Neural progenitor cell (in vitro differentiated cells): ENCODE results near the gene CMTM8. TPM values are rescaled to one million over a fixed set of nuclear protein-coding genes. Genes with fewer than 3 reads are reported as not detected.
A peak's percentile ranks its signal among the peaks of the same experiment; 100 is the strongest.

ENCODE experiments used
- DNase-seq: peaks from one replicate; pipeline ENCODE4 v3.0.0-alpha.2; 2016; ENCODE audit warnings: low spot score
- H2AFZ ChIP-seq: fragments of 200-600 bp; sonication (generic); replicated peaks from 2 replicates; pipeline ENCODE4 v1.6.1; 2016; ENCODE audit warnings: antibody characterized with exemption
- H3F3A ChIP-seq: fragments of 200-600 bp; sonication (generic); 2 replicates; pipeline ENCODE4 v1.6.1; 2016; ENCODE audit warnings: antibody characterized with exemption, low read depth
- H3K27ac ChIP-seq: fragments of 200-600 bp; sonication (generic); 2 replicates; pipeline ENCODE4 v1.5.1; 2016; ENCODE audit warnings: mild to moderate bottlenecking
- H3K27me3 ChIP-seq: fragments of 200-600 bp; sonication (generic); 2 replicates; pipeline ENCODE4 v1.6.1; 2016; ENCODE audit warnings: mild to moderate bottlenecking, moderate library complexity
- H3K36me3 ChIP-seq: fragments of 200-600 bp; sonication (generic); 2 replicates; pipeline ENCODE4 v1.5.1; 2016
- H3K4me1 ChIP-seq: fragments of 200-600 bp; sonication (generic); 2 replicates; pipeline ENCODE4 v1.6.1; 2016; ENCODE audit warnings: mixed run types
- H3K4me2 ChIP-seq: fragments of 200-600 bp; sonication (generic); 2 replicates; pipeline ENCODE4 v1.6.1; 2016
- H3K4me3 ChIP-seq: fragments of 200-600 bp; sonication (generic); 2 replicates; pipeline ENCODE4 v1.5.1; 2016
- H3K79me2 ChIP-seq: fragments of 200-600 bp; sonication (generic); 2 replicates; pipeline ENCODE4 v1.6.1; 2016; ENCODE audit warnings: low read depth
- H3K9ac ChIP-seq: fragments of 200-600 bp; sonication (generic); 2 replicates; pipeline ENCODE4 v1.6.1; 2016
- H3K9me3 ChIP-seq: fragments of 200-600 bp; sonication (generic); 2 replicates; pipeline ENCODE4 v1.5.1; 2016; ENCODE audit warnings: low read depth
- H4K20me1 ChIP-seq: fragments of 200-600 bp; sonication (generic); 2 replicates; pipeline ENCODE4 v1.6.1; 2016; ENCODE audit warnings: low read depth
- H3K27ac Mint-ChIP-seq: 3 replicates; pipeline ENCODE4 v1.8.0; 2021; ENCODE audit warnings: mixed read lengths
- H3K27me3 Mint-ChIP-seq: 2 replicates; pipeline ENCODE4 v1.8.0; 2022; ENCODE audit warnings: low read depth, mild to moderate bottlenecking, inconsistent platforms, moderate library complexity, mixed read lengths; ENCODE audit not compliant: insufficient read depth
- H3K36me3 Mint-ChIP-seq: 3 replicates; pipeline ENCODE4 v1.8.0; 2021; ENCODE audit warnings: mixed read lengths
- H3K4me1 Mint-ChIP-seq: 3 replicates; pipeline ENCODE4 v1.8.0; 2021; ENCODE audit warnings: mixed read lengths
- H3K4me3 Mint-ChIP-seq: 3 replicates; pipeline ENCODE4 v1.8.0; 2021; ENCODE audit warnings: mild to moderate bottlenecking, moderate library complexity, mixed read lengths
- H3K9me3 Mint-ChIP-seq: 3 replicates; pipeline ENCODE4 v1.8.0; 2020; ENCODE audit warnings: mixed read lengths
- CTCF ChIP-seq: fragments of 200-600 bp; sonication (generic); IDR thresholded peaks from 2 replicates; pipeline ENCODE4 v1.5.1; 2017; ENCODE audit warnings: antibody characterized with exemption, mild to moderate bottlenecking
- EZH2 ChIP-seq: fragments of 200-600 bp; sonication (generic); IDR thresholded peaks from 2 replicates; pipeline ENCODE4 v1.6.1; 2017; ENCODE audit warnings: antibody characterized with exemption, mild to moderate bottlenecking, moderate library complexity
- EZH2phosphoT487 ChIP-seq: fragments of 200-600 bp; sonication (generic); IDR thresholded peaks from 2 replicates; pipeline ENCODE4 v1.6.1; 2017; ENCODE audit warnings: antibody characterized with exemption
- total RNA-seq: library from RNA; depleted of rRNA; stranded (reverse); fragments of >200 nt; gene quantifications from 2 replicates; pipeline ENCODE4 v1.2.3, GENCODE V29; 2015; ENCODE audit warnings: low replicate concordance

CMTM8 gene
- total RNA-seq, 1 donor from 2014 or later: 2.1 TPM

- Mint-ChIP-seq H3K4me3 (no peak overlapping the region), H3K4me1 (peaks cover 23% of the 10 kb centered on the region), H3K9me3 (no peaks in the 10 kb centered on the region), H3K36me3 (no peaks in the 10 kb centered on the region), H3K27me3 (no peaks in the 10 kb centered on the region), H3K27ac (no peak overlapping the region)
- DNase-seq: no peak
- Histone ChIP-seq H3K4me3 (no peak overlapping the region), H3F3A (no peaks in the 10 kb centered on the region), H2AFZ (no peak overlapping the region), H3K9me3 (no peaks in the 10 kb centered on the region), H4K20me1 (no peaks in the 10 kb centered on the region), H3K4me2 (no peak overlapping the region), H3K27me3 (no peaks in the 10 kb centered on the region), H3K79me2 (no peaks in the 10 kb centered on the region), H3K36me3 (no peaks in the 10 kb centered on the region), H3K27ac (no peak overlapping the region), H3K4me1 (peaks cover 3% of the 10 kb centered on the region), H3K9ac (no peak overlapping the region)
- TF ChIP-seq EZH2 (no peak), EZH2phosphoT487 (no peak), CTCF (no peak)
These were observed 99.0 kb downstream of the CMTM8 start for GRCh38 chr3:32337505-32337904.

- Mint-ChIP-seq H3K27me3 (no peaks in the 10 kb centered on the region), H3K27ac (no peak overlapping the region), H3K4me1 (peaks cover 29% of the 10 kb centered on the region), H3K4me3 (no peak overlapping the region), H3K9me3 (no peaks in the 10 kb centered on the region), H3K36me3 (no peaks in the 10 kb centered on the region)
- Histone ChIP-seq H2AFZ (no peak overlapping the region), H3K27me3 (no peaks in the 10 kb centered on the region), H4K20me1 (no peaks in the 10 kb centered on the region), H3K4me2 (no peak overlapping the region), H3K4me3 (no peak overlapping the region), H3K36me3 (no peaks in the 10 kb centered on the region), H3K27ac (no peak overlapping the region), H3K79me2 (no peaks in the 10 kb centered on the region), H3K4me1 (no peaks in the 10 kb centered on the region), H3F3A (no peaks in the 10 kb centered on the region), H3K9ac (no peak overlapping the region), H3K9me3 (no peaks in the 10 kb centered on the region)
- peak; percentile 84 for DNase-seq
- TF ChIP-seq EZH2phosphoT487: no peak
- no peak for TF ChIP-seq EZH2
- peak; percentile 78 for TF ChIP-seq CTCF
These were observed 101.6 kb downstream of the CMTM8 start for GRCh38 chr3:32340039-32340438.

- Mint-ChIP-seq H3K27me3 (no peaks in the 10 kb centered on the region), H3K27ac (no peak overlapping the region), H3K4me3 (no peak overlapping the region), H3K4me1 (peaks cover 21% of the 10 kb centered on the region), H3K9me3 (peaks cover 2% of the 10 kb centered on the region), H3K36me3 (no peaks in the 10 kb centered on the region)
- no peak overlapping the region for H3K9ac ChIP-seq
- no peak for DNase-seq
- no peak overlapping the region for H3K4me3 ChIP-seq
- H3K27ac ChIP-seq: no peak overlapping the region
- TF ChIP-seq CTCF (no peak), EZH2phosphoT487 (no peak), EZH2 (no peak)
- no peaks in the 10 kb centered on the region for H3K27me3 ChIP-seq
- no peaks in the 10 kb centered on the region for H4K20me1 ChIP-seq
- H3K9me3 ChIP-seq: no peaks in the 10 kb centered on the region
- no peaks in the 10 kb centered on the region for H3F3A ChIP-seq
- H3K79me2 ChIP-seq: no peaks in the 10 kb centered on the region
- no peak overlapping the region for H2AFZ ChIP-seq
- no peaks in the 10 kb centered on the region for H3K4me1 ChIP-seq
- no peaks in the 10 kb centered on the region for H3K36me3 ChIP-seq
- H3K4me2 ChIP-seq: no peak overlapping the region
These were observed 102.3 kb downstream of the CMTM8 start for GRCh38 chr3:32340611-32341365.
